Stimulated activated CD8-positive, alpha-beta memory T cell treated with anti-CD3 and anti-CD28 coated beads, Interleukin-4, amount 100 ng/mL, for 1 hour (primary cell): ENCODE results near the gene LAMB1.
"Not testable (repeated sequence)": the region's sequence is repeated elsewhere in the genome, so short reads cannot be mapped to it uniquely, and the experiment has no call there.

ENCODE experiments used
- DNase-seq, 2 donors: peaks; one replicate each; pipeline ENCODE4 v3.0.0-alpha.2; 2020; ENCODE audit warnings: low read depth in 2 of 2, low spot score in 1 of 2

LAMB1 gene

GRCh38 chr7:107972941-107973376, 30.0 kb downstream of the LAMB1 start:
- DNase-seq, result no peak

GRCh38 chr7:107972075-107972482, 30.9 kb downstream of the LAMB1 start:
- DNase-seq, result no peak

DNA sequence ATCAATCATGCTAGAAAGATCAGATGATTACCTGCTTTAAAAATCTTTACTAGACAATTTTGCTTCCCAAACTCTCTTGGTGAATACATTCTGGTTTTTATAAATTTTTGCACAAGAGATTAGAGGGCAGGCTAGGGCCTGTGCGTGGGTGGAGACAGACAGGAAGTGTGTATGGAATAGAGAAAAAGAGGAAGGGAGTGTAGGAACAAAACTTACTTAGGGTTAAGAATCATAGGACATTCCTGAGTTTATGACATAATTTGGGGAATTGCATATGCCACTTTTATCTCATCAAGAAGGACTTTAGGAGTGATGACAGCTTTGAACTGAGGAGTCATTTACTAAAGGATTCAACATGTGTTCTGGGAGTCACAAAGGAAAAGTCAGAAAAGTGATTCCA, 31.3 kb downstream of the LAMB1 start:
- no peak for DNase-seq

- DNase-seq, result no peak
Observed at GRCh38 chr7:107971100-107971499, 31.9 kb downstream of the LAMB1 start.

DNA sequence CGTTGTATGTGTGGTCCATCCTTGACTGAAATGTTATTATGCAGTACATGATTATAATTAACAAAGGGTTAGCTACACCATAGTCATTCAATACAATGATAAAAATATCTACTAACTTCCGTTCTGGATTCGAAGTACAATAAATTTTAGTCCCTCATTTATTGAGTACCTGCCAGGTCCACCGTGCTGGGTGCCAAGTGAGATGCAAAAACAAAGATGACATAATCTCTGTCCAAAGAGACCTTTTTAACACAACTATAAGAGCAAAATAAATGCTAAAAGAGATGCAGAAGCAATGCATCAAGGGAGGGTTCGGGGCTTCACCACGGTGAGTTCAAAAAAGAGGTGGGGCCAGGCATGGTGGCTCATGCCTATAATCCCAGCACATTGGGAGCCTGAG, 33.1 kb downstream of the LAMB1 start:
- DNase-seq, result no peak

DNA sequence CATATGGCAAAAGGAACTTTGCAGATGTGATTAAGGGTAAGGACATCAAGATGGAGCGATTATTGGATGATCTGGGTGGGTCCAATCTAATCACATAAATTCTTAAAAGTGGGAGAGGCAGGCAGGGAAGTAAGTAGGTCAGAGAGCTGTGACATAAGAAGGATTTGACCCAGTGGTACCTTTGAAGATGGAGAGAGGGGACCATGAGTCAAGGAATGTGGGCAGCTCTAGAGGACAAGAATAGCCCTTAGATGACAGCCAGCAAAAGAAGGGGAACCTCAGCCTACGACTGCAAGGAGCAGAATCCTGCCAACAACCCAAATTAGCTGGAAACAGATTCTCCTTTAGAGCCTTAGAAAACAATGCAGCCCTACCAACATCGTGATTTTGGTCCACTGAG, 34.5 kb downstream of the LAMB1 start:
- no peak for DNase-seq

- DNase-seq, result no peak
Observed at GRCh38 chr7:107967420-107967819, 35.5 kb downstream of the LAMB1 start.

DNA sequence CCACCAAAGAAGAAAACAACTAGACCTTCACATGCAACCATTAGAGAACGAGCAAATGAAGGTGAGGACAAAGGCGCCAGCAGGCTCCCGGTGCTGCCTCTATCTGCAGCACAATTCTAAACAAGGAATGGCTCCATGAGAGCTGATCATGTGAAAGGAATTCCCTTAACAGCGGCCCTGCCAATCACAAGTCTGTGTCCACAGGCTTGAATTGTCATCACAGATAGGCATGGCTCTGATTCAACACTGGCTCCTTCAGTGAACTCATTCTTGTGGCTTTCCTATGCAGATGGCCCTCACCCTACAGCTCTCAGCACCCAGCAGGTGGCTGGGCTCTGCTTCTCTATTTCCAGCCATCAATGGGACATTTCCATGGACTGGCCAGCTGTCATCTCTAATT, 36.2 kb downstream of the LAMB1 start:
- DNase-seq, result no peak

GRCh38 chr7:107964510-107964909, 38.5 kb downstream of the LAMB1 start:
- DNase-seq, result no peak

GRCh38 chr7:107962817-107963216, 40.1 kb downstream of the LAMB1 start:
- DNase-seq, result no peak

GRCh38 chr7:107961405-107961804, 41.6 kb downstream of the LAMB1 start:
- no peak for DNase-seq

DNA sequence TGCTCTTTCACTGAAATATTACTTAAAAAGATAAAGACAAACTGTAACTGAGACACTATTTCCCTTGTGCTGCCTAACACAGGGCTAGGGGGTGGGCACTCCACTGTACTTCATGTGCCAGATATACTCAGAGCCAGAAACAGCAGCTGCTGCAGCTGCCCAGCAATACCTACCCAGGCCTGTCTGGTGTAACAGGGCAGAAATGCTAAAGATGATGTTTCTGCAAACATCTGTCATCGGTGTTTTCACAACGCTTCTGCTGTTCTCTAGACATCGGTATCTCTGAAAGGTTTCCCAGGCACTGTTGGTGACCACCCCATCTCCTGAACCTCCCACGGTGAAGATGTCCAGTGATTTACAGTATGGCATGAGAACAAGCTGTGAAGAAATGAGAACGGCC, 42.7 kb downstream of the LAMB1 start:
- no peak for DNase-seq

DNA sequence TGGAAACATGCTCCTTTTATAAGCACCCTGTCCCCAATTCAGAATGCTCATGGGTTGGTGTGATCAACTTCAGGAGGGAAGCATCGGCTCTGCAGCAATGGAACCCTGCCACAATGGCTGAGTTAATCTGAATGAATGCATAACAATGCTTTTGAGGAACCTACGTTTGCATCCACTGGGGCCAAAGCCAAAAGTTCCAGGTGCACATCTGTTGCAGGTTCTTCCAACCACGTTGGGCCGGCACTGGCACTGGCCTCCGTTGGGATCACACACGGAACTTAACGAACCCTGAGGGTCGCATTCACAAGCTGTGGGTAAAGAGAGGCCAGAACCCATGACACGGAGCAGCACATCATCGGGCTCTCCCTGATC, 43.4 kb downstream of the LAMB1 start:
- no peak for DNase-seq

DNA sequence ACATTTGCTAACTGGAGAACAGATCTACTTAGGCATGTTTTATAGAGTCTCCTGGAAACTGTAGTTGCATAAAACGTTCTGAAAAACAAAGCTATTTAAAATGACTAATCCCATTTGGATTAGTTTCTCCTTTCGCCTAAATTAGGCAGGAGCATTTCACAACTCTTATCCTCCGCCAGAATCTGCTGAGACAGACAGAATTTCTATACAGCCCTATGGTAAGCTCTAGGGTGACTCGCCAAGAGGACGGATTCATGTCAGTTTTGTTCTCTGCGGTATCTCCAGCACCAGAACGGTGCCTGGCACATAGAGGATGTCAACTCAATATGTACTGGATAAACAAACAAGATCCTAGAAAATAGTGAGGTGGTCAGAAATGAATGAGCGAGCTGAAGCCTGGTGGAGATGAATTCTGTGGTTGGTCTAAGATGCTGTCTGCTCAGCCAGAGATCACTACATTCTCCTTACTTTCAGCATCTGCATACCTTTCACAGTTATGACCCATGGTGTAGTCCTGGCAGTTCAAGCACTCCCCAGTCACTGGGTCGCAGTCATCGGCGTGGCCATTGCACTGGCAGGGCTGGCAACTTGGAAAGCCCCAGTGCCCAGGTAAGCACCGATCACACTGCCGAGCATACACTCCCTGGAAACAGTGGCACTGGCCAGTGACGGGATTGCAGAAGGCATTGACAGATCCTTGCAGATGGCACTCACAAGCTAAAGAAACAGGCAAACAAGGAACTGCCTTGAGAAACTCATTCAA, 44.0 kb downstream of the LAMB1 start:
- DNase-seq, result no peak

DNA sequence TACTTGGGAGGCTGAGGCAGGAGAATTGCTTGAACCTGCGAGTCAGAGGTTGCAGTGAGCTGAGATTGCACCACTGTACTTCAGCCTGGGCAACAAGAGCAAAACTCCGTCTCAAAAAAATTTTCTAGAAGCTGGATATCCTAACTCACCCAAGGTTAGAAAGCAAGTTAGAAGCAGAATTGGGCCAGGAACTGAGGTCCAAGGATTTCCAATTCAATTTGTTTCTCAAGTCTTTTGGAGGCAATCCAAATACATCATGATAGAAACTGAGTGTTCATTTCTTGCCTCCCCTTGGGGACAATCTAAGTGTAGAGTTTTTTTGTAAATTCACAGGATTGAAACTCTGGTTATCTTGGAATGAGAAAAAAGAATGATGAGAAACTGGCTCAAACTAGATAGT, 45.5 kb downstream of the LAMB1 start:
- DNase-seq, result no peak

DNA sequence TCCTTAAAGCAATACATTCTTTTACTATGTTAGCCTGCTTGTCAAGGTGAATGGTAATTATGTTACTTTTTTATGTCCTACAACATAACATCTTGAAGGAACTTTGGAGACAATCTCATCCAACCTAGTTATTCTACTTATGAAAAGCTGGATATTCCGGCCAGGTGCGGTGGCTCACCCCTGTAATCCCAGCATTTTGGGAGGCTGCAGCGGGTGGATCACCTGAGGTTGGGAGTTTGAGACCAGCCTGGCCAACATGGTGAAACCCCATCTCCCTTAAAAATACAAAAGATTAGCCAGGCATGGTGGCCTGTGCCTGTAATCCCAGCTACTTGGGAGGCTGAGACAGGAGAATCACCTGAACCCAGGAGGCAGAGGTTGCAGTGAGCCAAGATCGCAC, 46.0 kb downstream of the LAMB1 start:
- not testable (repeated sequence) for DNase-seq

- no peak for DNase-seq
Observed at GRCh38 chr7:107955394-107955793, 47.6 kb downstream of the LAMB1 start.

DNA sequence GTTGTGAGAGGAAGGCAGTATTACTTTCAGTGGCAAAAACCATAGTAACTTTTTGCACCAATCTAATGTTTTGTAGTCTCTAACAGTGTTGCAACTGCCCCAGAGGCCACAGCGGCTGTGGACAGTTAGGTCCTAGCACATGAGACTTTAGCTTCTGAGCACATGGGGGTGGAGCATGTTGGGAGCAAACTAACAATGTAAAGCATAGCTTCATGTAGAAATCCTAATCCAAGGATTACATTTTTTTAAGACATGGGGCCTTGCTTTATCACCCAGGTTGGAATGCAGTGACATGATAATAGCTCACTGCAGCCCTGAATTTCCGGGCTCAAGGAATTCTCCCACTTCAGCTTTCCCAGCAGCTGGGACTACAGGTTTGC, 49.0 kb downstream of the LAMB1 start:
- DNase-seq, result no peak

DNA sequence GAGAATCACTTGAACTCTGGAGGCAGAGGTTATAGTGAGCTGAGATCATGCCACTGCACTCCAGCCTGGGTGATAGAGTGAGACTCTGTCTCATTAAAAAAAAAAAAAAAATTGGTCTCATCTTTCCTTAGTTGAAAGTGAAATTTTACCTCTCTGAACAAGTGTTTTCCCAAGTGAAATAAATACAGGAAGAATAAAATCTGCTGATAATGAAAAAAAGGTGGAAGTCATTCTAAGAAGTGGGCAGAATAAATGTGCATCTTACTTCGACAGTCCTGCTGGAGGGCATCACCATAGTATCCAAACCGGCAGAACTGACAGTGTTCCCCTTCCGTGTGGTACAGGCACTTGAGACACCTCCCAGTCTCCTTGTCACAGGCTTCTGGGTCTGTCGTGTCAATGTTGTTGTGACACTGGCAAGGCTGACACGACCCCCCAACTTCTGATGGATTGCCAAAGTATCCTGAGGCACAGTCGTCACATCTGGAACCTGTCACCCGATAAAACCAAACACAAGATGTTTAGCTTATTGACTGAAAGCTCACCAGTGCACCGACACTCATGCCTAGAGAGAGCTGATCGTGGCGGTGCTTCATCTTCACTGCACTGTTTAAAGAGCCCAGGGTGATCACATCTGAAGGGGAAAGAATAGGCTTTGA, 49.6 kb downstream of the LAMB1 start:
- no peak for DNase-seq

- DNase-seq, result no peak
Observed at GRCh38 chr7:107951896-107952295, 51.1 kb downstream of the LAMB1 start.

GRCh38 chr7:107951172-107951787, 51.7 kb downstream of the LAMB1 start:
- DNase-seq, result no peak

GRCh38 chr7:107949443-107949935, 53.5 kb downstream of the LAMB1 start:
- no peak for DNase-seq
